Heart right ventricle (tissue), 16 donors: ENCODE results near the gene HMG20A. TPM values are rescaled to one million over a fixed set of nuclear protein-coding genes. Genes with fewer than 3 reads are reported as not detected.

Experiments used
- ATAC-seq, 8 donors: fragments of 200-7000 bp; cut with Tn5 transposase; one replicate each; pipeline ENCODE4 v1.9.1; 2020; ENCODE audit warnings: mild to moderate bottlenecking in 8 of 8, moderate library complexity in 8 of 8, moderate number of reproducible peaks in 1 of 8
- DNase-seq, 2 donors: peaks; one replicate each; pipeline ENCODE4 v3.0.0-alpha.2; 2020
- H3K27ac ChIP-seq, 10 donors: fragments of 200-600 bp; sonication (generic) in 2 of 10; one replicate each; pipeline versions ENCODE4 v1.5.0 to v1.8.0; 2020 to 2022; ENCODE audit warnings: mild to moderate bottlenecking in 3 of 10
- H3K27me3 ChIP-seq, 7 donors: fragments of 200-600 bp; one replicate each; pipeline ENCODE4 v1.8.0; 2021 to 2022; ENCODE audit warnings: mild to moderate bottlenecking in 2 of 7
- H3K36me3 ChIP-seq, 9 donors: fragments of 200-600 bp; sonication (generic) in 1 of 9; one replicate each; pipeline versions ENCODE4 v1.5.0 to v1.8.0; 2020 to 2022; ENCODE audit warnings: mild to moderate bottlenecking in 2 of 9
- H3K4me1 ChIP-seq, 9 donors: fragments of 200-600 bp; sonication (generic) in 1 of 9; one replicate each; pipeline versions ENCODE4 v1.5.0 to v1.8.0; 2020 to 2022; ENCODE audit warnings: mild to moderate bottlenecking in 4 of 9
- H3K4me3 ChIP-seq, 10 donors: fragments of 200-600 bp; sonication (generic) in 2 of 10; one replicate each; pipeline versions ENCODE4 v1.5.0 to v1.8.0; 2020 to 2022; ENCODE audit warnings: mild to moderate bottlenecking in 7 of 10, moderate library complexity in 2 of 10
- H3K9me3 ChIP-seq, 11 donors: fragments of 200-600 bp in 10 of 11; sonication (generic) in 2 of 11; one replicate each; pipeline versions ENCODE4 v1.5.0 to v1.8.0; 2013 to 2022; ENCODE audit warnings: mild to moderate bottlenecking in 2 of 11, control low read depth in 1 of 11, moderate library complexity in 1 of 11
- CTCF ChIP-seq, 9 donors: fragments of 200-600 bp; sonication (generic) in 2 of 9; IDR thresholded peaks; one replicate each; pipeline versions ENCODE4 v1.5.0 to v1.8.0; 2021 to 2022; ENCODE audit warnings: antibody characterized with exemption in 9 of 9, mild to moderate bottlenecking in 5 of 9, moderate library complexity in 1 of 9
- WGBS, 2 donors: extraction: QIAGEN DNeasy Blood & Tissue Kit; methylation state at CpG; one replicate each; pipeline ENCODE4 v1.1.7; 2013; ENCODE audit warnings: inconsistent platforms in 1 of 2; 5-methylcytosine and 5-hydroxymethylcytosine counted together
- intact Hi-C, 10 donors: fragments of 100-400 bp; cut with DNase I; formaldehyde crosslinking; loops; one replicate each; pipeline versions ENCODE4 v1.11.1 to v1.14.2; 2022
- polyA plus RNA-seq, 2 donors: library from polyadenylated mRNA; stranded (reverse); fragments of 200-250 nt; gene quantifications; one replicate each; pipeline ENCODE4 v1.2.3, GENCODE V29; 2013
- total RNA-seq, 10 donors: library from RNA; stranded (reverse); fragmentation: NEBNext Ultra II Directional in 3 of 10; extraction: Animal tissue kit (Norgen Biotek cat#: 25700) in 3 of 10; gene quantifications; one replicate each; pipeline versions ENCODE4 v1.2.1 to v1.2.4, GENCODE V29; 2021 to 2023
- donor health status: Arrhythmogenic right ventricular cardiomyopathy.
- donor health status: ischemic (EF 13 %, LVEDD 7.1; RV severe dilation, severe dysfunction).
- donor health status: healthy with polysubstance abuse.
- donor health status: DM: no; HTN: yes; CAD: no.
- donor health status: DM: no; HTN: no; CAD: no.
- donor health status: ischemic (EF 25% LVEDD 6.9; RV normal size, moderate dysfunction).
- donor health status: ischemic (EF 25% LVEDD 5.7; RV mildly dilated, moderate dysfunction).
- donor health status: healthy.
- donor health status: DM: yes; HTN: yes; CAD: no.
- donor health status: Ischemic cardiomyopathy.
- donor health status: ischemic (EF 35%, LVEDD 5.7; RV mildly dilated, moderate dysfunction).
- donor health status: nonischemic (EF 11% LVEDD 7.7; RV severe dilation, severe dysfunction).
- donor health status: DM: yes; HTN: yes; CAD: no.
- donor health status: PGD.
- donor health status: ischemic (EF 29% LVEDD 5.4; RV normal size, mild dysfunction).
- donor health status: nonischemic (EF 23%, LVEDD 6.1; RV moderate dilation, normal function).

Gene HMG20A
- total and polyA plus RNA-seq, 12 donors: 9.9 to 60.2 (median 37.5) TPM

- peak in 2 of 8 donors; percentile 39 to 50 for ATAC-seq
- 95 to 99% methylated on average over 2 of the region's 2 CpGs for WGBS, 2 donors
Measured at GRCh38 chr15:77475001-77475400, 54.3 kb downstream of the HMG20A start.

GRCh38 chr15:77475898-77476297 lies 55.2 kb downstream of the HMG20A start:
- Histone ChIP-seq H3K27me3 (no peaks in the 10 kb centered on the region), H3K36me3 (peaks cover 0 to 90% (median 28%) of the 10 kb centered on the region in 9 donors), H3K4me1 (peaks cover 0 to 39% (median 20%) of the 10 kb centered on the region in 9 donors), H3K27ac (peak overlapping the region in 2 of 10 donors; percentile 59 to 72), H3K4me3 (no peak overlapping the region), H3K9me3 (no peaks in the 10 kb centered on the region)
- TF ChIP-seq CTCF (IDR thresholded peaks at IDR 0.05): no peak
- 61 to 75% methylated on average over 5 of the region's 5 CpGs for WGBS, 2 donors
- ATAC-seq (peak in 3 of 8 donors; percentile 42 to 54 (median 43)), DNase-seq (no peak)
- intact Hi-C loops: no loop called here

More at GRCh38 chr15:77475001-77475400, 54.3 kb downstream of the HMG20A start:
- peaks cover 0 to 38% (median 20%) of the 10 kb centered on the region in 9 donors for H3K4me1 ChIP-seq
- H3K27ac ChIP-seq: peak overlapping the region in 8 of 10 donors; percentile 42 to 72 (median 58)
- no peaks in the 10 kb centered on the region for H3K9me3 ChIP-seq
- TF ChIP-seq CTCF (IDR thresholded peaks at IDR 0.05): no peak
- H3K36me3 ChIP-seq: peaks cover 0 to 90% (median 30%) of the 10 kb centered on the region in 9 donors
- H3K27me3 ChIP-seq: no peaks in the 10 kb centered on the region
- intact Hi-C loops: no loop called here
- H3K4me3 ChIP-seq: no peak overlapping the region
- no peak for DNase-seq

- Histone ChIP-seq H3K27ac (no peak overlapping the region), H3K27me3 (no peaks in the 10 kb centered on the region), H3K9me3 (no peaks in the 10 kb centered on the region), H3K36me3 (peaks cover 0 to 87% (median 19%) of the 10 kb centered on the region in 9 donors), H3K4me3 (no peak overlapping the region), H3K4me1 (peaks cover 4 to 50% (median 26%) of the 10 kb centered on the region in 9 donors)
- ATAC-seq (no peak), DNase-seq (no peak)
- no peak for TF ChIP-seq CTCF (IDR thresholded peaks at IDR 0.05)
- 92 to 98% methylated on average over 1 of the region's 1 CpG for WGBS, 2 donors
- intact Hi-C loops: no loop called here
Measured at GRCh38 chr15:77476995-77477394, 56.3 kb downstream of the HMG20A start.

- H3K4me3 ChIP-seq: no peak overlapping the region
- intact Hi-C loops: no loop called here
- TF ChIP-seq CTCF (IDR thresholded peaks at IDR 0.05): no peak
- no peak overlapping the region for H3K27ac ChIP-seq
- H3K4me1 ChIP-seq: peaks cover 4 to 60% (median 37%) of the 10 kb centered on the region in 9 donors
- H3K36me3 ChIP-seq: peaks cover 0 to 83% (median 15%) of the 10 kb centered on the region in 9 donors
- no peaks in the 10 kb centered on the region for H3K27me3 ChIP-seq
- WGBS, 2 donors: 88 to 91% methylated on average over 8 of the region's 8 CpGs
- DNase-seq (no peak), ATAC-seq (no peak)
- H3K9me3 ChIP-seq: no peaks in the 10 kb centered on the region
Measured at GRCh38 chr15:77478051-77478450, 57.4 kb downstream of the HMG20A start.
